Psoas muscle (tissue), 8 donors: ENCODE measurements around the gene SLIT3. TPM values are rescaled to one million over a fixed set of nuclear protein-coding genes. Genes with fewer than 3 reads are reported as not detected.

Experiments used
- ATAC-seq, 4 donors: fragments of 200-7000 bp; cut with Tn5 transposase; one replicate each; pipeline ENCODE4 v1.9.1; 2020; ENCODE audit warnings: moderate library complexity in 3 of 4, mild to moderate bottlenecking in 2 of 4
- DNase-seq, 2 donors: peaks; one replicate each; pipeline ENCODE4 v3.0.0-alpha.2; 2020
- H3K27ac ChIP-seq: fragments of 200-600 bp; one replicate; pipeline ENCODE4 v1.8.0; 2022
- H3K27me3 ChIP-seq, 3 donors: fragments of 200-600 bp in 1 of 3; one replicate each; pipeline versions ENCODE4 v1.6.1 to v1.8.0; 2013 to 2022; ENCODE audit warnings: low read length in 2 of 3, mild to moderate bottlenecking in 2 of 3, moderate library complexity in 1 of 3; ENCODE audit not compliant: insufficient read depth in 3 of 3
- H3K36me3 ChIP-seq, 2 donors: fragments of 200-600 bp in 1 of 2; one replicate each; pipeline versions ENCODE4 v1.6.1 to v1.8.0; 2013 to 2022; ENCODE audit warnings: low read depth in 1 of 2, mild to moderate bottlenecking in 1 of 2, moderate library complexity in 1 of 2; ENCODE audit not compliant: insufficient read depth in 1 of 2
- H3K4me1 ChIP-seq: fragments of 200-600 bp; one replicate; pipeline ENCODE4 v1.8.0; 2022
- H3K4me3 ChIP-seq: fragments of 200-600 bp; one replicate; pipeline ENCODE4 v1.8.0; 2022; ENCODE audit warnings: mild to moderate bottlenecking
- H3K9me3 ChIP-seq: fragments of 200-600 bp; one replicate; pipeline ENCODE4 v1.8.0; 2022
- WGBS, 3 donors: extraction: QIAGEN DNeasy Blood & Tissue Kit; methylation state at CpG; one replicate each; pipeline versions ENCODE4 v1.1.6 to v1.1.7; 2013; 5-methylcytosine and 5-hydroxymethylcytosine counted together
- intact Hi-C, 2 donors: fragments of 100-400 bp; cut with DNase I; formaldehyde crosslinking; loops; one replicate each; pipeline versions ENCODE4 v1.11.0 to v1.14.2; 2022
- polyA plus RNA-seq, 3 donors: library from polyadenylated mRNA; stranded (reverse); fragments of 200-250 nt; gene quantifications; one replicate each; pipeline ENCODE4 v1.2.3, GENCODE V29; 2013
- total RNA-seq, 4 donors: library from RNA; stranded (reverse); fragmentation: NEBNext Ultra II Directional in 2 of 4; extraction: Animal tissue kit (Norgen Biotek cat#: 25700) in 2 of 4; gene quantifications; one replicate each; pipeline versions ENCODE4 v1.2.1 to v1.2.4, GENCODE V29; 2021 to 2023
- TF ChIP-seq, protein P1 (sequence below): fragments of 200-600 bp; IDR thresholded peaks from one replicate; pipeline ENCODE4 v1.8.0; 2022; ENCODE audit warnings: antibody characterized with exemption
- donor health status: healthy with polysubstance abuse.
- donor health status: DM: no; HTN: no; CAD: no; lungs with moderate emphysema.
- donor health status: Bipolar disorder and iron deficiency.
- donor health status: healthy.
- donor health status: DM: yes; HTN: yes; CAD: no.
- donor health status: DM: no; HTN: no; CAD: no.
- donor health status: DM: no; HTN: no; CAD: no.
- donor health status: DM: yes; HTN: yes; CAD: no.

SLIT3 gene
- total and polyA plus RNA-seq, 7 donors: 0.81 to 5.9 (median 2.1) TPM

DNA sequence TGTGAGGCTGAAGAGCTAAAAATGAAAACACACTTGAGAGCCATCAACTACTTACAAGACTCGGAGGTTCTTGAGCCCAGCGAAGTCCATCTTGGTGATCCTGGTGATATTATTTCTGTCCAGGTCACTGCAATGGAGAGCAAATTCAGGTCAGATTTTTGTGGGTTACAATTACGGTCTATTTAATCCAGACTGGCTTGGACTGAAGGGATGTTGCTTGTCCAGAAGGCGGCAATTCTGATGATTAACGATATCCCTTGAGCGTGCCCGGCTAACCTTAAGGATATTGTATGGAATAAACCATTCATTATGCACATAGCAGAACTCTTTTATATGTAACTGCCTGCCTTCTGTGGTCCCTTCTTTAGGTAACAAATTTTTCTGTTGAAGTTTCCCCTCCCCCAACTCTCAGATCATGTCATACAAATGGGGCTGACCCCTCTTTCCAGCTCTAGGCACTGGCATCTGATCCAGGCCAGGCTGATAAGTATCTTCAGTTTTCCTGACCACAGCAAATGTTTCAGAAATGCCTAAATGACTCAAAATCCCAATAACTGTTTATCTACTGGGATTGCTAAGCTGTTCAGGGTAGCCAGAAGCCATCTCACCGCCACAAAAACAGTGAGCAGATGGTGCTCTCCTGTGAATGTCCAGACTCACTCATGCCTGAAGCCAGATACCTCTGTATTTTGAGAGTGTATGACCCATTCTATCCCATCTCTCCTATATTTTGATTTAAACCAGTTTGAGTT is 49.4 kb downstream of the SLIT3 start:
- no peak overlapping the region for H3K27ac ChIP-seq
- WGBS, 3 donors: 55 to 63% (median 62%) methylated on average over 8 of the region's 8 CpGs
- TF ChIP-seq, protein P1, sequence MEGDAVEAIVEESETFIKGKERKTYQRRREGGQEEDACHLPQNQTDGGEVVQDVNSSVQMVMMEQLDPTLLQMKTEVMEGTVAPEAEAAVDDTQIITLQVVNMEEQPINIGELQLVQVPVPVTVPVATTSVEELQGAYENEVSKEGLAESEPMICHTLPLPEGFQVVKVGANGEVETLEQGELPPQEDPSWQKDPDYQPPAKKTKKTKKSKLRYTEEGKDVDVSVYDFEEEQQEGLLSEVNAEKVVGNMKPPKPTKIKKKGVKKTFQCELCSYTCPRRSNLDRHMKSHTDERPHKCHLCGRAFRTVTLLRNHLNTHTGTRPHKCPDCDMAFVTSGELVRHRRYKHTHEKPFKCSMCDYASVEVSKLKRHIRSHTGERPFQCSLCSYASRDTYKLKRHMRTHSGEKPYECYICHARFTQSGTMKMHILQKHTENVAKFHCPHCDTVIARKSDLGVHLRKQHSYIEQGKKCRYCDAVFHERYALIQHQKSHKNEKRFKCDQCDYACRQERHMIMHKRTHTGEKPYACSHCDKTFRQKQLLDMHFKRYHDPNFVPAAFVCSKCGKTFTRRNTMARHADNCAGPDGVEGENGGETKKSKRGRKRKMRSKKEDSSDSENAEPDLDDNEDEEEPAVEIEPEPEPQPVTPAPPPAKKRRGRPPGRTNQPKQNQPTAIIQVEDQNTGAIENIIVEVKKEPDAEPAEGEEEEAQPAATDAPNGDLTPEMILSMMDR: no peak
- H3K4me3 ChIP-seq: no peak overlapping the region
- no peak for DNase-seq
- intact Hi-C loops: no loop called here
- no peaks in the 10 kb centered on the region for H3K9me3 ChIP-seq
- ATAC-seq: no peak
- no peaks in the 10 kb centered on the region for H3K4me1 ChIP-seq
- H3K36me3 ChIP-seq: no peaks in the 10 kb centered on the region
- no peaks in the 10 kb centered on the region for H3K27me3 ChIP-seq

DNA sequence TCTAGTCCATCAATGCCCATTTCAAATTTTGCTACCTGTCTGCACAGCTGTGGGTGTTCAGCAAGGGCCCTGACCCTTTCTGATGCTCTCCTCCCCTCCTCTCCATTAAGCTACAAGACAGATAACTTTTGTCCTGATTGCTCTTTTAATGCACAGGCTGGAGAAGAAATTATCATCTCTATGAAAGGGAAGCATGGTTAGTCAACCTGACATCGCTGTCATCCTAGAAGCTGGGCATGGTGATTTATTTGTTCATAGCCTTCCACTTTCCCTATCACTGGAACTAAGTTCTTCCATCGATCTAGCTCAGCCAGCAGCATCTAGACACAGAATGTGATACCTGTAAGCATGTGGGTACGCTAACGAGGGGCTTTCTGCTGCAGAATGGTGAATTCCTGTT is 50.1 kb downstream of the SLIT3 start:
- intact Hi-C loops: no loop called here
- DNase-seq (no peak), ATAC-seq (no peak)
- TF ChIP-seq, protein P1: no peak
- Histone ChIP-seq H3K4me1 (no peaks in the 10 kb centered on the region), H3K36me3 (no peaks in the 10 kb centered on the region), H3K4me3 (no peak overlapping the region), H3K27ac (no peak overlapping the region), H3K9me3 (no peaks in the 10 kb centered on the region), H3K27me3 (no peaks in the 10 kb centered on the region)
- 60 to 78% (median 70%) methylated on average over 4 of the region's 4 CpGs for WGBS, 3 donors

DNA sequence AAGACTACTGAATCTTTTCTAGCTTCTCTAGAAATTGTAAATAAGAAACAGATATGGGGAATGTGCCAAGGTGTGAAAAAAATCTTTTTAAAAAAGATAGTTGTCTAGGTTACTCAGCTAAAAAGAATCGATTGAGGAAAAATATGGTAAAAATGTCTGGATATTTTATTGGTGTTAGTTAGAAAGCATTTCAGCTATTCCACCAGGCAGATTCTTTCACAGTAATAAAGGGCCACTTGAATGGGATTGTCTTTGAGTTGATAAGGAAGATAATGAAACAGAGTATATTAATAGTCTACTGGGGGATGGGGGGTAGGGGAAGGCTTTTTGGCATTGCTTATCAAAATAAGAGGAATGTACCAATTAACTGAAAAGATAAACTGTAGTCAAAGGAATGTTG is 51.9 kb downstream of the SLIT3 start:
- Histone ChIP-seq H3K36me3 (no peaks in the 10 kb centered on the region), H3K4me3 (no peak overlapping the region), H3K27me3 (no peaks in the 10 kb centered on the region), H3K27ac (no peak overlapping the region), H3K4me1 (no peaks in the 10 kb centered on the region), H3K9me3 (no peaks in the 10 kb centered on the region)
- TF ChIP-seq, protein P1: no peak
- DNase-seq (no peak), ATAC-seq (no peak)
- WGBS, 3 donors: 57 to 63% (median 63%) methylated on average over 1 of the region's 1 CpG
- intact Hi-C loops: no loop called here

DNA sequence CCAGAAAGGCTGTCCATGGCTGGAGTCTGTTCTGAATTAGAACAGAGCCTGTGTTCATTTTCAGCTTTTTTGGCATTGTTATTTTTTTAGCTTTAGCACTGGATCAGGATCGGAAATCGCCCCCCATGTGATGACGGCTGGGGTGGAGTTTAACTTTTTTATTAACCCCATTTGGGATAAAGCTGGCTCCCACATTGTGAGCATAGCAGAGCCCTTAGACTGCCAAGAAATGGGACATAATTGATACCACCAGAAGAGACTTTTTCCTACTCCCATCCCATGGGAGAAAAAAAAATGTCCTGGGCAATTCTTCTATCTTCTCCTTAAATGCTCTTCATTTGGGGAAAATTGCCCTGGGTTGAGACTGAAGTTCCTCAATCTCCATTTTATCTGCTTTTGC is 52.4 kb downstream of the SLIT3 start:
- ATAC-seq (no peak), DNase-seq (no peak)
- intact Hi-C loops: no loop called here
- Histone ChIP-seq H3K27me3 (no peaks in the 10 kb centered on the region), H3K9me3 (no peaks in the 10 kb centered on the region), H3K4me1 (no peaks in the 10 kb centered on the region), H3K27ac (no peak overlapping the region), H3K4me3 (no peak overlapping the region), H3K36me3 (no peaks in the 10 kb centered on the region)
- 32 to 58% (median 43%) methylated on average over 3 of the region's 3 CpGs for WGBS, 3 donors
- TF ChIP-seq, protein P1: no peak

DNA sequence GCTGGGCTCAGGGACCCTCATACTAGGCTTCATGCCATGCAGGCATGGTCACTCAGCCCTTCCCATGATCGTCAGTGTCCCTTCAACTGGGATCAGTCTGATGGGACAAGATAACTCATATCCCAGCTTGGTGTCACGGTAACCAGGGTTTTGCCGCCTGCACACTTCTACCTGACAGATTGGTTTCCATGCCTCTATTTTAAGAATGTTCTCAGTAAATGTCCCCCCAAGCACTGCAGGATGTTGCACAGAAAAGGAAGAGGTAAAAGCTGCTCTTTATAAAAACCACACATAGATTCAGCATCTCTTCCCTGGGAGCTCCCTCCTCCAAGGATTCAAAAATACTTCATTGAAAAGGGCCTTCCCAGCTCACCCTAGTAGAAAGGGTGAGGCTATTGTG is 56.1 kb downstream of the SLIT3 start:
- no peak for ATAC-seq
- intact Hi-C loops: no loop called here
- Histone ChIP-seq H3K9me3 (no peaks in the 10 kb centered on the region), H3K27ac (no peak overlapping the region), H3K36me3 (no peaks in the 10 kb centered on the region), H3K4me3 (no peak overlapping the region), H3K27me3 (no peaks in the 10 kb centered on the region), H3K4me1 (no peaks in the 10 kb centered on the region)
- TF ChIP-seq, protein P1: no peak
- WGBS, 3 donors: 81 to 92% (median 85%) methylated on average over 3 of the region's 3 CpGs
- DNase-seq: no peak
